Natural killer cell (primary cell): ENCODE data around the gene XDH. TPM values are rescaled to one million over a fixed set of nuclear protein-coding genes. Genes with fewer than 3 reads are reported as not detected.

Source experiments
- ATAC-seq, 3 donors: fragments of 150-1000 bp in 2 of 3; fragments of 200-7000 bp in 1 of 3; cut with Tn5 transposase; 1 replicate in 1 of 3; 2 replicates in 2 of 3; pipeline ENCODE4 v1.10.0; 2021; ENCODE audit warnings: mild to moderate bottlenecking in 2 of 3, moderate library complexity in 2 of 3
- DNase-seq, 2 donors: peaks; one replicate each; pipeline versions ENCODE4 v3.0.0 to v3.0.0-alpha.2; 2013 to 2021; ENCODE audit warnings: mixed read lengths in 1 of 2
- H3K27ac ChIP-seq: one replicate; pipeline ENCODE4 v1.5.1; 2013; ENCODE audit warnings: mild to moderate bottlenecking, low read length
- H3K27me3 ChIP-seq: one replicate; pipeline ENCODE4 v1.6.1; 2013; ENCODE audit warnings: low read length; ENCODE audit not compliant: control insufficient read depth, insufficient read depth
- H3K36me3 ChIP-seq: one replicate; pipeline ENCODE4 v1.6.1; 2013; ENCODE audit warnings: low read length; ENCODE audit not compliant: control insufficient read depth, insufficient read depth
- H3K4me1 ChIP-seq: one replicate; pipeline ENCODE4 v1.6.1; 2013; ENCODE audit warnings: low read length; ENCODE audit not compliant: control insufficient read depth, insufficient read depth
- H3K4me3 ChIP-seq: one replicate; pipeline ENCODE4 v1.5.1; 2013; ENCODE audit warnings: low read length
- H3K9me3 ChIP-seq: one replicate; pipeline ENCODE4 v1.6.1; 2013; ENCODE audit warnings: low read length; ENCODE audit not compliant: control insufficient read depth, insufficient read depth
- H3K27ac Mint-ChIP-seq, 2 donors: one replicate each; pipeline ENCODE4 v1.8.0; 2022; ENCODE audit warnings: mild to moderate bottlenecking in 2 of 2, mixed read lengths in 2 of 2, moderate library complexity in 1 of 2
- H3K27me3 Mint-ChIP-seq, 2 donors: one replicate each; pipeline ENCODE4 v1.8.0; 2022; ENCODE audit warnings: low read depth in 2 of 2, mixed read lengths in 2 of 2
- H3K36me3 Mint-ChIP-seq: one replicate; pipeline ENCODE4 v1.8.0; 2022; ENCODE audit warnings: mixed read lengths
- H3K4me1 Mint-ChIP-seq, 2 donors: one replicate each; pipeline ENCODE4 v1.8.0; 2022; ENCODE audit warnings: mixed read lengths in 2 of 2
- H3K4me3 Mint-ChIP-seq: one replicate; pipeline ENCODE4 v1.8.0; 2022; ENCODE audit warnings: mild to moderate bottlenecking, moderate library complexity, mixed read lengths
- H3K9me3 Mint-ChIP-seq, 2 donors: one replicate each; pipeline ENCODE4 v1.8.0; 2022; ENCODE audit warnings: mixed read lengths in 2 of 2
- CTCF ChIP-seq: fragments of 200-600 bp; IDR thresholded peaks from one replicate; pipeline ENCODE4 v1.8.0; 2022; ENCODE audit warnings: antibody characterized with exemption
- WGBS: methylation state at CpG from one replicate; pipeline ENCODE4 v1.1.7; 2013; ENCODE audit warnings: missing lambda C conversion rate; ENCODE audit not compliant: insufficient coverage; 5-methylcytosine and 5-hydroxymethylcytosine counted together
- intact Hi-C: fragments of 100-400 bp; cut with micrococcal nuclease; formaldehyde crosslinking; loops from one replicate; pipeline ENCODE4 v1.14.2; 2022
- total RNA-seq, 4 donors: library from RNA; stranded (reverse); fragments of 120-200 nt in 1 of 4; gene quantifications; one replicate each; pipeline versions ENCODE4 v1.2.3 to v1.2.4, GENCODE V29; 2013 to 2022

Gene XDH
- total RNA-seq, 3 donors from 2014 or later (not counting 1 experiment from before 2014, with no cell fraction given) = not detected

GRCh38 chr2:31440764-31441163 lies 26.2 kb upstream of the XDH start:
- intact Hi-C loops = no loop called here
- Histone ChIP-seq H3K4me1 (no peaks in the 10 kb centered on the region), H3K9me3 (no peaks in the 10 kb centered on the region), H3K27ac (no peak overlapping the region), H3K36me3 (no peaks in the 10 kb centered on the region), H3K4me3 (no peak overlapping the region), H3K27me3 (no peaks in the 10 kb centered on the region)
- Mint-ChIP-seq H3K27me3 (peaks cover 0 to 6% of the 10 kb centered on the region in 2 donors), H3K4me1 (no peaks in the 10 kb centered on the region), H3K36me3 (peaks cover 7% of the 10 kb centered on the region), H3K9me3 (peaks cover 7% of the 10 kb centered on the region in 2 donors), H3K27ac (no peak overlapping the region), H3K4me3 (no peak overlapping the region)
- no peak for TF ChIP-seq CTCF
- WGBS = 63% methylated on average over 1 of the region's 2 CpGs
- no peak for ATAC-seq
- no peak for DNase-seq

- Histone ChIP-seq H3K36me3 (no peaks in the 10 kb centered on the region), H3K27ac (no peak overlapping the region), H3K4me1 (no peaks in the 10 kb centered on the region), H3K27me3 (no peaks in the 10 kb centered on the region), H3K4me3 (no peak overlapping the region), H3K9me3 (no peaks in the 10 kb centered on the region)
- Mint-ChIP-seq H3K4me3 (no peak overlapping the region), H3K27me3 (no peaks in the 10 kb centered on the region), H3K27ac (no peak overlapping the region), H3K4me1 (no peaks in the 10 kb centered on the region), H3K36me3 (no peaks in the 10 kb centered on the region), H3K9me3 (no peaks in the 10 kb centered on the region)
- 66% methylated on average over 3 of the region's 3 CpGs for WGBS
- intact Hi-C loops = no loop called here
- DNase-seq = no peak
- no peak for ATAC-seq
- TF ChIP-seq CTCF = no peak
Measured at GRCh38 chr2:31434911-31435310, 20.4 kb upstream of the XDH start.

GRCh38 chr2:31433541-31433940 lies 19.0 kb upstream of the XDH start:
- Histone ChIP-seq H3K27me3 (no peaks in the 10 kb centered on the region), H3K4me1 (no peaks in the 10 kb centered on the region), H3K36me3 (no peaks in the 10 kb centered on the region), H3K4me3 (no peak overlapping the region), H3K9me3 (no peaks in the 10 kb centered on the region), H3K27ac (no peak overlapping the region)
- no peaks in the 10 kb centered on the region for H3K36me3 Mint-ChIP-seq
- DNase-seq = no peak
- H3K27me3 Mint-ChIP-seq = peaks cover 4 to 6% of the 10 kb centered on the region in 2 donors
- no peak overlapping the region for H3K4me3 Mint-ChIP-seq
- TF ChIP-seq CTCF = no peak
- intact Hi-C loops = no loop called here
- H3K4me1 Mint-ChIP-seq = no peaks in the 10 kb centered on the region
- no peak for ATAC-seq
- H3K27ac Mint-ChIP-seq = no peak overlapping the region
- H3K9me3 Mint-ChIP-seq = no peaks in the 10 kb centered on the region
- 86% methylated on average over 3 of the region's 3 CpGs for WGBS

GRCh38 chr2:31430439-31431165 lies 16.1 kb upstream of the XDH start:
- ATAC-seq = no peak
- peaks cover 0 to 4% of the 10 kb centered on the region in 2 donors for H3K9me3 Mint-ChIP-seq

More at GRCh38 chr2:31430439-31431165, 16.1 kb upstream of the XDH start:
- no peak overlapping the region for H3K27ac ChIP-seq
- DNase-seq = no peak
- no peak overlapping the region for H3K4me3 ChIP-seq
- no peaks in the 10 kb centered on the region for H3K27me3 ChIP-seq
- no peaks in the 10 kb centered on the region for H3K36me3 ChIP-seq
- Mint-ChIP-seq H3K27me3 (peaks cover 6 to 7% of the 10 kb centered on the region in 2 donors), H3K36me3 (no peaks in the 10 kb centered on the region), H3K4me3 (no peak overlapping the region), H3K27ac (no peak overlapping the region), H3K4me1 (no peaks in the 10 kb centered on the region)
- no peaks in the 10 kb centered on the region for H3K4me1 ChIP-seq
- no peaks in the 10 kb centered on the region for H3K9me3 ChIP-seq
- WGBS = 79% methylated on average over 9 of the region's 9 CpGs
- no peak for TF ChIP-seq CTCF
- intact Hi-C loops = no loop called here
